Ovary (tissue), 3 donors: ENCODE results near the gene CHKB.

Source experiments
- POLR2A ChIP-seq: fragments of 450-650 bp; IDR thresholded peaks from one replicate; pipeline ENCODE4 v1.6.1; 2017; ENCODE audit warnings: antibody characterized with exemption, mild to moderate bottlenecking, moderate library complexity
- TF ChIP-seq, protein P1 (sequence below), 3 donors: fragments of 450-650 bp in 2 of 3; fragments of 200-600 bp in 1 of 3; IDR thresholded peaks; one replicate each; pipeline versions ENCODE4 v1.5.1 to v1.8.0; 2016 to 2022; ENCODE audit warnings: antibody characterized with exemption in 3 of 3, mild to moderate bottlenecking in 1 of 3
- donor health status: DM: no; HTN: no; CAD: no.

GRCh38 chr22:50544078-50544745 lies 38.4 kb downstream of the CHKB start:
- no peak for TF ChIP-seq POLR2A
- TF ChIP-seq, protein P1, sequence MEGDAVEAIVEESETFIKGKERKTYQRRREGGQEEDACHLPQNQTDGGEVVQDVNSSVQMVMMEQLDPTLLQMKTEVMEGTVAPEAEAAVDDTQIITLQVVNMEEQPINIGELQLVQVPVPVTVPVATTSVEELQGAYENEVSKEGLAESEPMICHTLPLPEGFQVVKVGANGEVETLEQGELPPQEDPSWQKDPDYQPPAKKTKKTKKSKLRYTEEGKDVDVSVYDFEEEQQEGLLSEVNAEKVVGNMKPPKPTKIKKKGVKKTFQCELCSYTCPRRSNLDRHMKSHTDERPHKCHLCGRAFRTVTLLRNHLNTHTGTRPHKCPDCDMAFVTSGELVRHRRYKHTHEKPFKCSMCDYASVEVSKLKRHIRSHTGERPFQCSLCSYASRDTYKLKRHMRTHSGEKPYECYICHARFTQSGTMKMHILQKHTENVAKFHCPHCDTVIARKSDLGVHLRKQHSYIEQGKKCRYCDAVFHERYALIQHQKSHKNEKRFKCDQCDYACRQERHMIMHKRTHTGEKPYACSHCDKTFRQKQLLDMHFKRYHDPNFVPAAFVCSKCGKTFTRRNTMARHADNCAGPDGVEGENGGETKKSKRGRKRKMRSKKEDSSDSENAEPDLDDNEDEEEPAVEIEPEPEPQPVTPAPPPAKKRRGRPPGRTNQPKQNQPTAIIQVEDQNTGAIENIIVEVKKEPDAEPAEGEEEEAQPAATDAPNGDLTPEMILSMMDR (IDR thresholded peaks at IDR 0.05): no peak
